Activated CD4-positive, alpha-beta T cell treated with anti-CD3 and anti-CD28 coated beads, Interleukin-2, amount 10 ng/mL, durations not matched to agents 7 days and 5 days (primary cell): Measurements from ENCODE around the gene GULP1. TPM values are rescaled to one million over a fixed set of nuclear protein-coding genes. Genes with fewer than 3 reads are reported as not detected.

ENCODE experiments used
- CTCF ChIA-PET: fragments of 350-600 bp; sonication (Branson Sonifier 250); formaldehyde crosslinking; loops from one replicate; lab custom pipeline; 2021; ENCODE audit warnings: antibody characterized with exemption; lab: Charles Lee
- POLR2A ChIA-PET: fragments of 350-600 bp; sonication (Branson Sonifier 250); formaldehyde crosslinking; loops from one replicate; lab custom pipeline; 2021; ENCODE audit warnings: antibody characterized with exemption; lab: Charles Lee
- DNase-seq: peaks from one replicate; pipeline ENCODE4 v3.0.0-alpha.2; 2020
- H3K27ac Mint-ChIP-seq: one replicate; pipeline ENCODE4 v1.8.0; 2021; ENCODE audit warnings: mild to moderate bottlenecking, moderate library complexity, mixed read lengths
- H3K27me3 Mint-ChIP-seq: one replicate; pipeline ENCODE4 v1.8.0; 2021; ENCODE audit warnings: mixed read lengths
- H3K36me3 Mint-ChIP-seq: one replicate; pipeline ENCODE4 v1.8.0; 2021; ENCODE audit warnings: low read depth, mixed read lengths
- H3K4me1 Mint-ChIP-seq: one replicate; pipeline ENCODE4 v1.8.0; 2021; ENCODE audit warnings: mixed read lengths
- H3K4me3 Mint-ChIP-seq: one replicate; pipeline ENCODE4 v1.8.0; 2021; ENCODE audit warnings: mild to moderate bottlenecking, moderate library complexity, mixed read lengths
- H3K9me3 Mint-ChIP-seq: one replicate; pipeline ENCODE4 v1.8.0; 2021; ENCODE audit warnings: mixed read lengths
- total RNA-seq, 2 experiments: library from RNA; stranded (reverse); gene quantifications; one replicate each; pipeline ENCODE4 v1.2.3, GENCODE V29; 2021

GULP1 gene
- total RNA-seq, 2 experiments from 2014 or later: not detected

- CTCF ChIA-PET: no interaction called here
- Mint-ChIP-seq H3K36me3 (no peaks in the 10 kb centered on the region), H3K4me3 (no peak overlapping the region), H3K27ac (no peak overlapping the region), H3K27me3 (no peaks in the 10 kb centered on the region), H3K4me1 (no peaks in the 10 kb centered on the region), H3K9me3 (no peaks in the 10 kb centered on the region)
- DNase-seq: no peak
- POLR2A ChIA-PET: no interaction called here
These were observed 212.3 kb downstream of the GULP1 start for GRCh38 chr2:188503975-188504374.

DNA sequence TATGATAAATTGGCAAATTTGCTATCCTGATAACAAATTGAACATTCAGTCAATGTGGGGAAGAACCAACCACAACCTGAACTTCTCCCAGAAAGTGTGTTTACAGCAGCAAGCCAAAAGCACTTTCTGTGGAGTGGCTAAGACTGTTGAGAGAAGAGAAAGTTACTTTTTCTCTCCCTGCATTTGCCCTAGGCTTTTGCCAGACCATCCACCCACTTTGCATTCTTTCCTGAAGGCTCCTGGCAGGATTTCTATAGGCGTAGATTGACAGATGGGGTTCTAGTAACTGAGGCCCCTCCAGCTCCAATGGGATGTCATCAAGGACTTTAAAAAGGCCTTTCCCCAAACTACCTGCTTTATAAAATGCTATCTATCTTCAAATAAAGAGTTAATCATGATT lies 215.2 kb downstream of the GULP1 start:
- POLR2A ChIA-PET: no interaction called here

DNA sequence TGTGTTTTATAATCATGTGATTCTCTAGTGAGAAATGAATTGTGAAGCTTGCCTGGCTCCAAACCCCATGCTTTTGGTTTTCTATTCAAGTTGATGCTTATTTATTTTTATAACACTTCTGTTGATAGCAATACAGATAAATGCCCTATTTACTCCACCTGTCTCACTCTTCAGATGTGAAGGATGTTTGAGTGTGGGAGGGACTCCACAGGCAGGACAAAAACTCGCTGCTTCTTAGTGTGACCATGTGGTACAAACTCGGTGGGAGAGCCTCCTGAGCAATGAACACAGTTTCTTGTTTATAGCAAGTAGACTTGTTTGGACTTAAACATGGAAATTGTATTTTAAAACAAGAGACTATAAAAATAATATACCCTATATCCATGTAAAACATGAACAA lies 219.7 kb downstream of the GULP1 start:
- CTCF ChIA-PET: no interaction called here

More for the DNA sequence above, 215.2 kb downstream of the GULP1 start:
- CTCF ChIA-PET: no interaction called here
- H3K27me3 Mint-ChIP-seq: no peaks in the 10 kb centered on the region
- no peak overlapping the region for H3K4me3 Mint-ChIP-seq
- H3K4me1 Mint-ChIP-seq: no peaks in the 10 kb centered on the region
- no peak overlapping the region for H3K27ac Mint-ChIP-seq
- no peaks in the 10 kb centered on the region for H3K9me3 Mint-ChIP-seq
- no peak for DNase-seq
- H3K36me3 Mint-ChIP-seq: no peaks in the 10 kb centered on the region

GRCh38 chr2:188512456-188512855 lies 220.8 kb downstream of the GULP1 start:
- no peaks in the 10 kb centered on the region for H3K9me3 Mint-ChIP-seq
- ChIA-PET POLR2A (no interaction called here), CTCF (no interaction called here)
- H3K36me3 Mint-ChIP-seq: no peaks in the 10 kb centered on the region
- H3K4me1 Mint-ChIP-seq: no peaks in the 10 kb centered on the region
- DNase-seq: no peak
- H3K27me3 Mint-ChIP-seq: peaks cover 2% of the 10 kb centered on the region
- H3K27ac Mint-ChIP-seq: no peak overlapping the region
- H3K4me3 Mint-ChIP-seq: no peak overlapping the region

More for the DNA sequence above, 219.7 kb downstream of the GULP1 start:
- no peak for DNase-seq
- peaks cover 2% of the 10 kb centered on the region for H3K27me3 Mint-ChIP-seq
- POLR2A ChIA-PET: no interaction called here
- H3K27ac Mint-ChIP-seq: no peak overlapping the region
- no peaks in the 10 kb centered on the region for H3K4me1 Mint-ChIP-seq
- no peaks in the 10 kb centered on the region for H3K36me3 Mint-ChIP-seq
- no peak overlapping the region for H3K4me3 Mint-ChIP-seq
- no peaks in the 10 kb centered on the region for H3K9me3 Mint-ChIP-seq

- no peaks in the 10 kb centered on the region for H3K36me3 Mint-ChIP-seq
- no peaks in the 10 kb centered on the region for H3K9me3 Mint-ChIP-seq
- no peak for DNase-seq
- CTCF ChIA-PET: no interaction called here
- H3K27me3 Mint-ChIP-seq: peaks cover 2% of the 10 kb centered on the region
- no peak overlapping the region for H3K27ac Mint-ChIP-seq
- no peaks in the 10 kb centered on the region for H3K4me1 Mint-ChIP-seq
- POLR2A ChIA-PET: no interaction called here
- H3K4me3 Mint-ChIP-seq: no peak overlapping the region
These were observed 224.2 kb downstream of the GULP1 start for GRCh38 chr2:188515918-188516317.

DNA sequence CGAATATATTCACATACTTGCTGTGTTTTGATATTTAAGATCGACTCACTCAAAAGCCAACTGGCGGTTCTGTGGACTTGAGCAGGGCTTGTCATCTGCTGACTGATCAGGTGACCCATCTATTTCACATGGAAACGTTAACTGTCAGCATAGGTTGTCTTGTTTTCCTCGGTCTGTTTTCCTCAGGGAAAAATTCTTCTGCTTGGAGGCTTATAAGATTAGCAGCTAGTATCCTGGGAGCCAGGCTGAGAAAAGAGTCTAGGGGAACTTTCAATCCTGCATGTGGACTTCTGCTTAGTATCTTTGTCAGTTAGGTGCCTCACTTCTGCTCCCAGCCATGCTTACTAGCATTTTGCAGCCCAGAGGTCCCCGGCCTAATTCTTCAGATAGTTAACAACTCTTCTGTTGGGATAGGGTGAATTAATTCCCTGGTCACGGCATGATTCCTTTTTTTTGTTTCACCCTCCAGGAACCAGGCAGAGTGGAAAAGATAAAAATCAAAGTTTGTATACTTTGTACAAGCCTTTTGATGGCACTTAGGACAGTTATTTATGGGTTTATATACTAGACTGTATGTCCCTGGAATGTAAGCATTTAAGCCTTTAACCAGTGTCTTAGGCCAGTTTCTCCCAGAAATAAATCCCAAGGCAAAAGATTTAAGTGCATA lies 226.0 kb downstream of the GULP1 start:
- no peak for DNase-seq
- H3K9me3 Mint-ChIP-seq: no peaks in the 10 kb centered on the region
- H3K27me3 Mint-ChIP-seq: peaks cover 2% of the 10 kb centered on the region
- H3K27ac Mint-ChIP-seq: no peak overlapping the region
- ChIA-PET POLR2A (no interaction called here), CTCF (no interaction called here)
- H3K4me1 Mint-ChIP-seq: no peaks in the 10 kb centered on the region
- no peaks in the 10 kb centered on the region for H3K36me3 Mint-ChIP-seq
- no peak overlapping the region for H3K4me3 Mint-ChIP-seq

- Mint-ChIP-seq H3K27ac (no peak overlapping the region), H3K36me3 (no peaks in the 10 kb centered on the region), H3K4me3 (no peak overlapping the region), H3K4me1 (no peaks in the 10 kb centered on the region), H3K9me3 (no peaks in the 10 kb centered on the region), H3K27me3 (no peaks in the 10 kb centered on the region)
- CTCF ChIA-PET: no interaction called here
- POLR2A ChIA-PET: no interaction called here
- no peak for DNase-seq
These were observed 226.7 kb downstream of the GULP1 start for GRCh38 chr2:188518381-188518780.

DNA sequence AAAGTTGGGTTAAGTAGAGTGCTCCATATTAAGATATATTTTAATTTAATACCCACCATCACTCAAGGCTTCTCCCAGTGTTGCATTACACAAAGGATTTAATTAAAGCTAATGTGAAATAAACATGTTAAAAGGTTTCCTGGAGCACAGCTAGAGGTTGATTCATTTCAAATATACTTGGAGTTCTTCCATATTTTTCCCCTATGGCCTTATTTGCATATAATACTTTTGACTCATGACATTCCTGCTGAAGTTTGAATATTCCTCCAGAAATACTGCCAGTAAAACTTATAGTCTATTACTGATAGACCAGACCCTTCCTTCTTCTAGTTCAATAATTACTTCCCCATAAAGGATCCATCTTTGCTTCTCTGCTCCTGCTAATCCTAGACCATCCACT lies 227.5 kb downstream of the GULP1 start:
- H3K27me3 Mint-ChIP-seq: no peaks in the 10 kb centered on the region

DNA sequence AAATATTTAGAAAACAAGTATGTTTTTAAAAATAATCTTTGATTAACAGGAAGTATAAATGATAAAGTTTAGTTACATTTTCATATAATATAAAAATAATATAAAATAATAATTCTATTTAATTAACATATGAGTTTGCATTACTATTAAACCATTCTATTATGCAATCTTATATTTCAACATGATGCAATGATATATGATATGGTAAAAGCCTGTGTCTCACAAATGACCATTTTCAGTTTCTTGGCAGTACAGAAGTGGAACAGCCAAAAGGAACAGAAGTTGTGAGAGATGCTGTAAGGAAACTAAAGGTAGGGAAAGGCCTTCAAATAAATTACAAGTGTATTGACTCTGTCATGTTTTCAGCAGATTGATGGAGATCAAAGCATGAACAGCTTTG lies 230.8 kb downstream of the GULP1 start:
- no peaks in the 10 kb centered on the region for H3K36me3 Mint-ChIP-seq
- H3K27ac Mint-ChIP-seq: no peak overlapping the region
- no peak for DNase-seq
- H3K9me3 Mint-ChIP-seq: no peaks in the 10 kb centered on the region
- H3K4me3 Mint-ChIP-seq: no peak overlapping the region
- no peaks in the 10 kb centered on the region for H3K4me1 Mint-ChIP-seq
- POLR2A ChIA-PET: no interaction called here
- H3K27me3 Mint-ChIP-seq: no peaks in the 10 kb centered on the region
- CTCF ChIA-PET: no interaction called here

More for the DNA sequence above, 227.5 kb downstream of the GULP1 start:
- ChIA-PET CTCF (no interaction called here), POLR2A (no interaction called here)
- H3K4me1 Mint-ChIP-seq: no peaks in the 10 kb centered on the region
- no peak for DNase-seq
- H3K36me3 Mint-ChIP-seq: no peaks in the 10 kb centered on the region
- no peaks in the 10 kb centered on the region for H3K9me3 Mint-ChIP-seq
- no peak overlapping the region for H3K27ac Mint-ChIP-seq
- H3K4me3 Mint-ChIP-seq: no peak overlapping the region

GRCh38 chr2:188523919-188524318 lies 232.2 kb downstream of the GULP1 start:
- no peaks in the 10 kb centered on the region for H3K9me3 Mint-ChIP-seq
- H3K27ac Mint-ChIP-seq: no peak overlapping the region
- H3K4me1 Mint-ChIP-seq: no peaks in the 10 kb centered on the region
- H3K27me3 Mint-ChIP-seq: no peaks in the 10 kb centered on the region
- CTCF ChIA-PET: no interaction called here
- POLR2A ChIA-PET: no interaction called here
- no peaks in the 10 kb centered on the region for H3K36me3 Mint-ChIP-seq
- DNase-seq: no peak
- no peak overlapping the region for H3K4me3 Mint-ChIP-seq

GRCh38 chr2:188524519-188525113 lies 232.9 kb downstream of the GULP1 start:
- no peaks in the 10 kb centered on the region for H3K4me1 Mint-ChIP-seq
- no peaks in the 10 kb centered on the region for H3K9me3 Mint-ChIP-seq
- H3K27me3 Mint-ChIP-seq: no peaks in the 10 kb centered on the region
- no peaks in the 10 kb centered on the region for H3K36me3 Mint-ChIP-seq
- ChIA-PET POLR2A (no interaction called here), CTCF (no interaction called here)
- no peak overlapping the region for H3K27ac Mint-ChIP-seq
- DNase-seq: peak; percentile 10
- H3K4me3 Mint-ChIP-seq: no peak overlapping the region

GRCh38 chr2:188526701-188527100 lies 235.0 kb downstream of the GULP1 start:
- ChIA-PET CTCF (no interaction called here), POLR2A (no interaction called here)
- Mint-ChIP-seq H3K27me3 (no peaks in the 10 kb centered on the region), H3K9me3 (no peaks in the 10 kb centered on the region), H3K27ac (no peak overlapping the region), H3K4me3 (no peak overlapping the region), H3K36me3 (no peaks in the 10 kb centered on the region), H3K4me1 (no peaks in the 10 kb centered on the region)
- no peak for DNase-seq

GRCh38 chr2:188527141-188527540 lies 235.5 kb downstream of the GULP1 start:
- no peak for DNase-seq
- Mint-ChIP-seq H3K27ac (no peak overlapping the region), H3K4me3 (no peak overlapping the region), H3K4me1 (no peaks in the 10 kb centered on the region), H3K36me3 (no peaks in the 10 kb centered on the region), H3K27me3 (no peaks in the 10 kb centered on the region), H3K9me3 (no peaks in the 10 kb centered on the region)
- CTCF ChIA-PET: no interaction called here
- POLR2A ChIA-PET: no interaction called here

DNA sequence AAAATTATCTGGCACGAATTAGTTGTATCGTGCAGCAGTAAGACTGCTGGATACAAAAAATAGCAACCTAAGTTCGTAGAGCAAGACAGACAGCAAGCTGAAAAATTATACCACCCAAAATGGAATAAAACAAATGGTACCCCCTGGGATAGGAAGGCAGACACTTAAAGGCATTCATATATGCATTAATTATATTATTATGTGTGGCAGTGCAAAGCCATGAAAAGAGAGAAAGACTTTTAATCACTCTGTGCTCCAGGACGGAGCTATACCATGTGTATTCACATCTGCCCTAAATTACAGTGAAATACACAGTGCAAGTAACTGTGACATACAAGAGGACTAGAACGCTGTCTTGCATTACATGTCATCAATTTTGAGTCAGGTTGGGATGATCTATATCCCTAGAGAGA lies 235.9 kb downstream of the GULP1 start:
- H3K9me3 Mint-ChIP-seq: no peaks in the 10 kb centered on the region
- H3K36me3 Mint-ChIP-seq: no peaks in the 10 kb centered on the region
- CTCF ChIA-PET: no interaction called here
- POLR2A ChIA-PET: no interaction called here
- DNase-seq: no peak
- no peaks in the 10 kb centered on the region for H3K27me3 Mint-ChIP-seq
- no peak overlapping the region for H3K27ac Mint-ChIP-seq
- no peak overlapping the region for H3K4me3 Mint-ChIP-seq
- no peaks in the 10 kb centered on the region for H3K4me1 Mint-ChIP-seq
